Suprapubic skin (tissue), 4 donors: ENCODE data around the gene TCF12. TPM values are rescaled to one million over a fixed set of nuclear protein-coding genes. Genes with fewer than 3 reads are reported as not detected.

ENCODE experiments used
- DNase-seq, 2 donors: peaks; one replicate each; pipeline ENCODE4 v3.0.0-alpha.2; 2019; ENCODE audit warnings: low spot score in 2 of 2
- H3K27ac ChIP-seq: fragments of 200-600 bp; sonication (generic); one replicate; pipeline ENCODE4 v1.5.1; 2019
- H3K27me3 ChIP-seq: fragments of 200-600 bp; sonication (generic); one replicate; pipeline ENCODE4 v1.5.1; 2019
- H3K36me3 ChIP-seq: fragments of 200-600 bp; sonication (generic); one replicate; pipeline ENCODE4 v1.5.1; 2019
- H3K4me1 ChIP-seq: fragments of 200-600 bp; sonication (generic); one replicate; pipeline ENCODE4 v1.5.1; 2019
- H3K4me3 ChIP-seq: fragments of 200-600 bp; sonication (generic); one replicate; pipeline ENCODE4 v1.5.1; 2019; ENCODE audit warnings: mild to moderate bottlenecking
- H3K9me3 ChIP-seq: fragments of 200-600 bp; sonication (generic); one replicate; pipeline ENCODE4 v1.5.1; 2019
- CTCF ChIP-seq, 2 donors: fragments of 200-600 bp in 1 of 2; fragments of 450-650 bp in 1 of 2; sonication (generic) in 1 of 2; IDR thresholded peaks; one replicate each; pipeline ENCODE4 v1.5.1; 2016 to 2019; ENCODE audit warnings: antibody characterized with exemption in 2 of 2, mild to moderate bottlenecking in 1 of 2, moderate library complexity in 1 of 2
- EP300 ChIP-seq: sonication (generic); formaldehyde crosslinking; IDR thresholded peaks from one replicate; pipeline ENCODE4 v1.6.1; 2017; ENCODE audit warnings: antibody characterized with exemption
- POLR2A ChIP-seq, 2 donors: fragments of 450-650 bp; IDR thresholded peaks; one replicate each; pipeline ENCODE4 v1.6.1; 2017; ENCODE audit warnings: antibody characterized with exemption in 2 of 2, mild to moderate bottlenecking in 2 of 2, moderate library complexity in 2 of 2
- POLR2AphosphoS5 ChIP-seq, 3 donors: sonication (generic); formaldehyde crosslinking; IDR thresholded peaks; one replicate each; pipeline ENCODE4 v1.6.1; 2017; ENCODE audit warnings: antibody characterized with exemption in 3 of 3
- WGBS: methylation state at CpG from one replicate; pipeline ENCODE4 v1.1.5; 2018; 5-methylcytosine and 5-hydroxymethylcytosine counted together
- total RNA-seq, 4 donors: library from RNA; depleted of rRNA; stranded (reverse); fragments of >200 nt; gene quantifications; one replicate each; pipeline ENCODE4 v1.1.0, GENCODE V29; 2016

TCF12 gene
- total RNA-seq, 4 donors from 2014 or later = 91.3 to 118 (median 105) TPM

DNA sequence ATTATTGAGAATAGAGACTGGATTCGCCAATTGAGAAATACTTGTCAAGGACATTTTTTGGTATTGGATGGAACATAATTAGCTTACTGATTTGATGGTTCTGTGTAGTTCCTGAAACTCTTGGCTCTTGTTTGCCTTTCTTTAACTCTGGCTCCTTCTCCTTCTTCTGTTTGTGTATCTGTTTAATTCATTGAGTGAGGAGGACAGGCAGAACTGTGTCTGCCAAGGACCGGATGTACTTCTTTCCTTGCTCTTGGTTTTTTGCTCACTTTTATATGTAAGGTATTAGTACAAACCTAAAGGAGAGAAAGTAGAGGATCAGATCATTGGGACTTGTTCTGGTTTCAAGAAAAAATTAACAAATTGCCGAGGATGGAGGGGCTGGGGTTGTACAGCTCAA, 48.9 kb downstream of the TCF12 start:
- WGBS = 88% methylated on average over 3 of the region's 3 CpGs
- H3K4me3 ChIP-seq = no peak overlapping the region
- no peaks in the 10 kb centered on the region for H3K9me3 ChIP-seq
- peaks cover 42% of the 10 kb centered on the region for H3K4me1 ChIP-seq
- no peak for DNase-seq
- H3K27me3 ChIP-seq = no peaks in the 10 kb centered on the region
- no peaks in the 10 kb centered on the region for H3K36me3 ChIP-seq
- no peak overlapping the region for H3K27ac ChIP-seq
- TF ChIP-seq POLR2A (IDR thresholded peaks at IDR 0.05) (no peak), CTCF (IDR thresholded peaks at IDR 0.05) (no peak), EP300 (no peak), POLR2AphosphoS5 (IDR thresholded peaks at IDR 0.05) (no peak)

DNA sequence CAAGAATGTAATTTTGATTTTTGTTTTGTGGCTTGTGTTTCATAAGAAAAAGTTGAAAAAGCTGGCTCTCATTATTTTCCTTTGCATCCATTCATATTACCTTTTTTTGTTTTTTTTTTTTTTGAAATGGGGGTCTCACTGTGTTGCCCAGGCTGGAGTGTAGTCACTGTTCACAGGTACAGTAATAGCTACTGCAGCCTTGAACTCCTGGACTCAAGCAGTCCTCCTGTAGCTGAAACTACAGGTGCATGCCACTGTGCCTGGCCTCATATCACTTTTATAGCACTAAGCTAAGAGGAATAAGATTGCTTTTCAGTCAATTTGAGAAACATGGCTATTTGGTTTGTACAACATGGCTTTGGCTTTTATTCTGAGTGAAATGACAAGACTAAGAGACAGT, 49.8 kb downstream of the TCF12 start:
- Histone ChIP-seq H3K4me3 (no peak overlapping the region), H3K9me3 (no peaks in the 10 kb centered on the region), H3K27me3 (no peaks in the 10 kb centered on the region), H3K36me3 (no peaks in the 10 kb centered on the region), H3K4me1 (peaks cover 43% of the 10 kb centered on the region), H3K27ac (peak overlapping the region; percentile 59)
- DNase-seq = no peak
- no peak for TF ChIP-seq POLR2AphosphoS5 (IDR thresholded peaks at IDR 0.05)
- no peak for TF ChIP-seq EP300
- no peak for TF ChIP-seq POLR2A (IDR thresholded peaks at IDR 0.05)
- TF ChIP-seq CTCF (IDR thresholded peaks at IDR 0.05) = no peak

- no peaks in the 10 kb centered on the region for H3K36me3 ChIP-seq
- DNase-seq = no peak
- no peak for TF ChIP-seq POLR2AphosphoS5 (IDR thresholded peaks at IDR 0.05)
- no peak for TF ChIP-seq POLR2A (IDR thresholded peaks at IDR 0.05)
- no peak for TF ChIP-seq CTCF (IDR thresholded peaks at IDR 0.05)
- no peak for TF ChIP-seq EP300
- 100% methylated on average over 1 of the region's 1 CpG for WGBS
- no peaks in the 10 kb centered on the region for H3K9me3 ChIP-seq
- H3K27me3 ChIP-seq = no peaks in the 10 kb centered on the region
- peak overlapping the region; percentile 59 for H3K27ac ChIP-seq
- peaks cover 45% of the 10 kb centered on the region for H3K4me1 ChIP-seq
- peak overlapping the region; percentile 8 for H3K4me3 ChIP-seq
Measured at GRCh38 chr15:56968821-56969220, 50.4 kb downstream of the TCF12 start.

GRCh38 chr15:56969265-56969895, 50.9 kb downstream of the TCF12 start:
- peak overlapping the region; percentile 59 for H3K27ac ChIP-seq
- no peaks in the 10 kb centered on the region for H3K27me3 ChIP-seq
- TF ChIP-seq POLR2A (IDR thresholded peaks at IDR 0.05) (no peak), POLR2AphosphoS5 (IDR thresholded peaks at IDR 0.05) (no peak), EP300 (no peak), CTCF (IDR thresholded peaks at IDR 0.05) (no peak)
- H3K4me3 ChIP-seq = peak overlapping the region; percentile 8
- no peaks in the 10 kb centered on the region for H3K9me3 ChIP-seq
- H3K36me3 ChIP-seq = no peaks in the 10 kb centered on the region
- no peak for DNase-seq
- 54% methylated on average over 9 of the region's 9 CpGs for WGBS
- peaks cover 40% of the 10 kb centered on the region for H3K4me1 ChIP-seq

- no peak for TF ChIP-seq CTCF (IDR thresholded peaks at IDR 0.05)
- no peak for TF ChIP-seq POLR2AphosphoS5 (IDR thresholded peaks at IDR 0.05)
- no peak for TF ChIP-seq EP300
- TF ChIP-seq POLR2A (IDR thresholded peaks at IDR 0.05) = no peak
- no peak overlapping the region for H3K4me3 ChIP-seq
- H3K4me1 ChIP-seq = peaks cover 35% of the 10 kb centered on the region
- H3K9me3 ChIP-seq = no peaks in the 10 kb centered on the region
- no peaks in the 10 kb centered on the region for H3K36me3 ChIP-seq
- no peaks in the 10 kb centered on the region for H3K27me3 ChIP-seq
- no peak for DNase-seq
- 90% methylated on average over 2 of the region's 2 CpGs for WGBS
- H3K27ac ChIP-seq = no peak overlapping the region
Measured at GRCh38 chr15:56971571-56971970, 53.1 kb downstream of the TCF12 start.
